Glutamatergic neuron (in vitro differentiated cells): ENCODE measurements around the gene TOX2. TPM values are rescaled to one million over a fixed set of nuclear protein-coding genes. Genes with fewer than 3 reads are reported as not detected.

ENCODE experiments used
- DNase-seq: peaks from one replicate; pipeline ENCODE4 v3.0.0; 2022
- H3K27ac Mint-ChIP-seq: one replicate; pipeline ENCODE4 v1.8.0; 2020; ENCODE audit warnings: mild to moderate bottlenecking, mixed read lengths, inconsistent platforms; ENCODE audit not compliant: unreplicated experiment
- H3K27me3 Mint-ChIP-seq: one replicate; pipeline ENCODE4 v1.8.0; 2020; ENCODE audit warnings: mild to moderate bottlenecking, moderate library complexity, mixed read lengths, inconsistent platforms; ENCODE audit not compliant: unreplicated experiment
- H3K36me3 Mint-ChIP-seq: one replicate; pipeline ENCODE4 v1.8.0; 2020; ENCODE audit warnings: mild to moderate bottlenecking, mixed read lengths, inconsistent platforms; ENCODE audit not compliant: unreplicated experiment
- H3K4me1 Mint-ChIP-seq: one replicate; pipeline ENCODE4 v1.8.0; 2020; ENCODE audit warnings: mild to moderate bottlenecking, low read depth, mixed read lengths, inconsistent platforms; ENCODE audit not compliant: unreplicated experiment
- H3K4me3 Mint-ChIP-seq: one replicate; pipeline ENCODE4 v1.8.0; 2020; ENCODE audit warnings: mild to moderate bottlenecking, mixed read lengths, inconsistent platforms; ENCODE audit not compliant: unreplicated experiment
- H3K9me3 Mint-ChIP-seq: one replicate; pipeline ENCODE4 v1.8.0; 2020; ENCODE audit warnings: mild to moderate bottlenecking, moderate library complexity, mixed read lengths, inconsistent platforms; ENCODE audit not compliant: unreplicated experiment
- CTCF ChIP-seq: fragments of 200-600 bp; sonication (generic); IDR thresholded peaks from one replicate; pipeline ENCODE4 v1.5.0; 2021; ENCODE audit not compliant: partially characterized antibody, unreplicated experiment
- total RNA-seq: library from RNA; stranded (reverse); fragmentation: NEBNext Ultra II Directional; extraction: Animal tissue kit (Norgen Biotek cat#: 25700); gene quantifications from one replicate; pipeline ENCODE4 v1.2.1, GENCODE V29; 2021; ENCODE audit not compliant: unreplicated experiment

The TOX2 gene
- total RNA-seq, 1 donor from 2014 or later = 11.0 TPM

- peaks cover 18% of the 10 kb centered on the region for H3K36me3 Mint-ChIP-seq
- H3K27me3 Mint-ChIP-seq = peaks cover 22% of the 10 kb centered on the region
- no peak for TF ChIP-seq CTCF
- no peak for DNase-seq
- H3K4me1 Mint-ChIP-seq = peaks cover 16% of the 10 kb centered on the region
- H3K4me3 Mint-ChIP-seq = no peak overlapping the region
- no peak overlapping the region for H3K27ac Mint-ChIP-seq
- peaks cover 14% of the 10 kb centered on the region for H3K9me3 Mint-ChIP-seq
Observed at GRCh38 chr20:44030394-44030793, 115.7 kb downstream of the TOX2 start.

GRCh38 chr20:44031001-44031574, 116.4 kb downstream of the TOX2 start:
- peaks cover 18% of the 10 kb centered on the region for H3K9me3 Mint-ChIP-seq
- no peak overlapping the region for H3K27ac Mint-ChIP-seq
- H3K4me1 Mint-ChIP-seq = peaks cover 23% of the 10 kb centered on the region
- peaks cover 25% of the 10 kb centered on the region for H3K27me3 Mint-ChIP-seq
- TF ChIP-seq CTCF = no peak
- no peak overlapping the region for H3K4me3 Mint-ChIP-seq
- peaks cover 18% of the 10 kb centered on the region for H3K36me3 Mint-ChIP-seq
- DNase-seq = no peak

- Mint-ChIP-seq H3K4me1 (peaks cover 26% of the 10 kb centered on the region), H3K36me3 (peaks cover 18% of the 10 kb centered on the region), H3K27me3 (peaks cover 25% of the 10 kb centered on the region), H3K9me3 (peaks cover 19% of the 10 kb centered on the region), H3K27ac (no peak overlapping the region), H3K4me3 (no peak overlapping the region)
- no peak for DNase-seq
- TF ChIP-seq CTCF = no peak
Observed at GRCh38 chr20:44031781-44032582, 117.3 kb downstream of the TOX2 start.

- DNase-seq = no peak
- Mint-ChIP-seq H3K4me1 (peaks cover 27% of the 10 kb centered on the region), H3K27me3 (peaks cover 28% of the 10 kb centered on the region), H3K36me3 (peaks cover 18% of the 10 kb centered on the region), H3K4me3 (no peak overlapping the region), H3K27ac (no peak overlapping the region), H3K9me3 (peaks cover 21% of the 10 kb centered on the region)
- TF ChIP-seq CTCF = no peak
Observed at GRCh38 chr20:44032583-44033331, 118.1 kb downstream of the TOX2 start.
